A549 (cell line): Measurements from ENCODE around the gene FASLG.
"Not testable (repeated sequence)": the region's sequence is repeated elsewhere in the genome, so short reads cannot be mapped to it uniquely, and the experiment has no call there.

Source experiments
- BCL3 ChIP-seq: fragments of >200 bp; sonication (Bioruptor Twin); formaldehyde crosslinking; IDR thresholded peaks from 3 replicates; pipeline ENCODE4 v1.6.1; 2016
- CBX2 ChIP-seq: fragments of 200-600 bp; sonication (generic); IDR thresholded peaks from 2 replicates; pipeline ENCODE4 v1.6.1; 2016; ENCODE audit warnings: low read depth, mild to moderate bottlenecking, borderline replicate concordance
- CEBPB ChIP-seq, 2 experiments: fragments of >200 bp in 1 of 2; sonication (Bioruptor Twin) in 1 of 2; formaldehyde crosslinking in 1 of 2; IDR thresholded peaks; 2 replicates each; pipeline ENCODE4 v1.6.1; 2012 to 2016
- CTCF ChIP-seq: fragments of >200 bp; sonication (Bioruptor Twin); formaldehyde crosslinking; IDR thresholded peaks from 3 replicates; pipeline ENCODE4 v1.5.1; 2016
- POLR2A ChIP-seq: IDR thresholded peaks from 2 replicates; pipeline ENCODE4 v1.6.1; 2012; ENCODE audit warnings: mild to moderate bottlenecking, low read length

- TF ChIP-seq CEBPB (IDR thresholded peaks at IDR 0.05); POLR2A; CBX2; CTCF; BCL3: not testable (repeated sequence)
Measured at GRCh38 chr1:172690925-172691324, 32.0 kb downstream of the FASLG start.
